Effector memory CD4-positive, alpha-beta T cell (primary cell): ENCODE data around the gene SOCS6.
"Not testable (repeated sequence)": the region's sequence is repeated elsewhere in the genome, so short reads cannot be mapped to it uniquely, and the experiment has no call there.

Experiments used
- DNase-seq, 3 donors: peaks; one replicate each; pipeline ENCODE4 v3.0.0-alpha.2; 2020
- H3K27ac ChIP-seq: 2 replicates; pipeline ENCODE4 v1.7.0; 2013; ENCODE audit warnings: mild to moderate bottlenecking, low read length, moderate library complexity; ENCODE audit not compliant: insufficient read depth, poor library complexity, severe bottlenecking
- H3K27me3 ChIP-seq: replicated peaks from 2 replicates; pipeline ENCODE4 v1.7.0; 2013; ENCODE audit warnings: mild to moderate bottlenecking, low read length; ENCODE audit not compliant: insufficient read depth, control insufficient read depth, poor library complexity, severe bottlenecking
- H3K36me3 ChIP-seq: 2 replicates; pipeline ENCODE4 v1.7.0; 2013; ENCODE audit warnings: mild to moderate bottlenecking, low read length, moderate library complexity; ENCODE audit not compliant: control insufficient read depth, insufficient read depth
- H3K4me1 ChIP-seq: 2 replicates; pipeline ENCODE4 v1.7.0; 2013; ENCODE audit warnings: low read length, mild to moderate bottlenecking; ENCODE audit not compliant: control insufficient read depth, insufficient read depth, poor library complexity, severe bottlenecking
- H3K4me3 ChIP-seq: 2 replicates; pipeline ENCODE4 v1.7.0; 2013; ENCODE audit warnings: low read length, low read depth, mild to moderate bottlenecking; ENCODE audit not compliant: insufficient read depth, poor library complexity, severe bottlenecking
- H3K9me3 ChIP-seq: 2 replicates; pipeline ENCODE4 v1.7.0; 2013; ENCODE audit warnings: mild to moderate bottlenecking, low read length, moderate library complexity; ENCODE audit not compliant: control insufficient read depth

The SOCS6 gene

DNA sequence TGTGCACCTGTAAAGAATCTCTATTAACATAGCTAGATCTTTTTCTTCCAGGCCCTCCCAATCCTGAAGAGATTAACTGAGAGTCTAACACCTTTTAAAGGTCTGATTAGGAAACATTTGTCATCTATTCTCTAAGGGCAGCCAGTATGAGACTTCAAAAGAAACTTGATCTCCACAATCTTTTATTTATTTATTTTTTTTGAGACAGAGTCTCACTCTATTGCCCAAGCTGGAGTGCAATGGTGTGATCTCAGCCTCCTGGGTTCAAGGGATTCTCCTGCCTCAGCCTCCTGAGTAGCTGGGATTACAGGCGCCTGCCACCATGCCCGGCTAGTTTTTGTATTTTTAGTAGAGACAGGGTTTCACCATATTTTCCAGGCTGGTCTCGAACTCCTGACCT, 78.5 kb downstream of the SOCS6 start:
- H3K4me1 ChIP-seq, DNase-seq, H3K27me3 ChIP-seq, H3K36me3 ChIP-seq, H3K27ac ChIP-seq, H3K9me3 ChIP-seq, H3K4me3 ChIP-seq: not testable (repeated sequence)

DNA sequence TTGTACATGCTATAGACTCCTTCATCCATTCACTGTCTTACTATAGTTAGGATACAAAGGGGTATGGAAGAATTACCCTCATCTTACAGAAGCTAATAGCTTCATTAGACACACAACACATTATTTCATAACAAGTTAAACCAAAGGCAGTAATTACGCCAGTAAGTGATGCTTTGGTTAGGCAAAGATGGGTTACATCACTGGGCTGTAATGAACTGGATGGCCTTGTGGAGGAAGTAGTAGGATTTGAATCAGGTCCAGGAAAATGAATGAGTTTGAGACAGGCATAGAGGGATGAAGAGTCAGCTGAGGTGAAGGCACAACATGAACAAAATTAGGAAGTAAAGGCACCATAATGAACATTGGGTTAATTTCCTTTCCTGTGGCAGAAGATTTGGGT, 80.1 kb downstream of the SOCS6 start:
- no peaks in the 10 kb centered on the region for H3K36me3 ChIP-seq
- no peak overlapping the region for H3K27ac ChIP-seq
- no peaks in the 10 kb centered on the region for H3K9me3 ChIP-seq
- H3K27me3 ChIP-seq: no peaks in the 10 kb centered on the region
- no peak overlapping the region for H3K4me3 ChIP-seq
- DNase-seq: no peak
- H3K4me1 ChIP-seq: no peaks in the 10 kb centered on the region

DNA sequence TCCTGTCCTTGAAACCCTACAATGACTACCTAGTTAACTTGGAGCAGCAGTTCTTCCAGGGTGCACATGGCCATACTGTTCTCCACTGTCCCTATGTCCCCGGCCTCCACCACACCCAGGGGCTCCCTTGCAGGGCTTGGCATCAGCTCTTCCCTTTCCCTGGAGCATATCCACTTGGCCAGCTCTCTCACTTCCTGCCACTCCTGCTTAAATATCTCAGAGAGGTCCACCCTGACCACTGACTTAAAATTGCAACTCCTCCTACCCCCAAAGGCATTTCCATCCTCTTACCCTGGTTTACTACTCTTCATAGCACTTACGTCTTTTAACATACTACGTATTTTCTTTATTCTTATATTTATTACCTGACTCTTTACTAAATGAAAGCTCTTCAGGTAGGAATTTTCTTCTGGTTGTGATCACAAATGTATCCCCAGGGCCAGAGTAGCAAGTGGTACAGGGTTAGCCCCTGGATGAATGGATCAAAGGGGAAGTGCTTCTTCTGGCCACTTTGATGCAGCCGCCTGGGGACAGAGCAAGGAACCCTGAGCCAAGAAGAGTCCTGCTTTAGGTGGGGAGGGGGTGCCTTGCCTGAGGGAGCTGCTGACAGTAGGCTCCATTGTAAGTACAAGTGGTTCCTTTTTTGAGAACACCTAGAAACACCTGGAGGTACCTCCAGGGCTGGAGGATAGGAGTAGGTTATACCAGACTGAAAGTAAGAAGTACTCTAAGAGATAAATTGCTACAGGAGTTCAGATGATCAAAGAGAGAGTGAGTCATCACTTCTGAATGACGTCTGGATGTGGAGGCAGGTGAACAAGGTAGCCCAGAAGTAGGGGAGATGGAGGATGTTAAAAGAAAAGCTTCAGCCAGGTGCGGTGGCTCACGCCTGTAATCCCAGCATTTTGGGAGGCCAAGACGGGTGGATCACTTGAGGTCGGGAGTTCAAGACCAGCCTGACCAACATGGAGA, 82.2 kb downstream of the SOCS6 start:
- Histone ChIP-seq H3K4me1 (no peaks in the 10 kb centered on the region), H3K36me3 (no peaks in the 10 kb centered on the region), H3K9me3 (no peaks in the 10 kb centered on the region), H3K27ac (no peak overlapping the region), H3K27me3 (no peaks in the 10 kb centered on the region), H3K4me3 (no peak overlapping the region)
- DNase-seq: no peak

DNA sequence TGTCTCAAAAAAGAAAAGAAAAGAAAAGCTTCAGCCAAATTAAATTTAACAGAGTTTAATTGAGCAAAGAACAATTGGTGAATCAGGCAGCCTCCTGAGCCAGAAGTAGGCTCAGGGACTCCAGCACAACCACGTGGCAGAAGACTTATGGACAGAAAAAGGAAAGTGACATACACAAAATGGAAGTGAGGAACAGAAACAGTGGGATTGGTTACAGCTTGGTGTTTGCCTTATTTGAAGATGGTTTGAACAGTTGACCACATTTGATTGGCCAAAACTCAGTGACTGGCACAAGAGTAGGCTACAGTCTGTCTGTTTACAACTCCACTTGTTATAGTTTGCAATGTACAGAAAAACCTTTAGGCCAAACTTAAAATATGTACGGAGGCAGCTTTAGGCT, 83.1 kb downstream of the SOCS6 start:
- Histone ChIP-seq H3K9me3 (no peaks in the 10 kb centered on the region), H3K4me3 (no peak overlapping the region), H3K27ac (no peak overlapping the region), H3K27me3 (no peaks in the 10 kb centered on the region), H3K4me1 (no peaks in the 10 kb centered on the region), H3K36me3 (no peaks in the 10 kb centered on the region)
- no peak for DNase-seq

DNA sequence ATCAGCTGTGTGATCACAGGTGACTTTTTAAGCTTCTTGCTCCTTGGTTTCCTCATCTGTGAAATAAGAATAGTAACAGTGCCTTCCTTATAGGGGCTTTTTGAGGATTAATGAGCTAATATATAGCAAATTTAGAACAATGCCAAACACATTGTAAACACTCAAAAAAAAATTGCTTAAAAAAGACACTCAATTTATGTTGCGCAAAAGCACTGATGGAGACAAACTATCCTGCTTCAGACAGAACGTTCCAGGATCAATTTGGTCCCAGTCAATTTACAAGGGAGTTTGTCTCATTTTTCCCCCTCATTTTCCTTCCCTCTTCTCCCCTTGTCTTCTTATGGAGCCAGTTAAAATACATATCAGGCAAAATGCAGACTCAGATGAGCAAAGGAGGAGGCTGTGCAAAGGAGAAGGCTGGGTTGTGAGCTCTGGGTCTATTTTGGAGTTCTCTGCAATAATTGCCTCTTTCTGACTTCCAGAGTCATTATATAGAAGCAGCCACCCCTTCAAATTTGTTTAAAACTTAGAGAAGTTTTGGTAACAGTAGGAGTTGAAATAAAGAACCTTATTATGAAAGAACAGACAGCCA, 83.7 kb downstream of the SOCS6 start:
- no peak overlapping the region for H3K4me3 ChIP-seq
- H3K27me3 ChIP-seq: no peaks in the 10 kb centered on the region
- no peaks in the 10 kb centered on the region for H3K4me1 ChIP-seq
- H3K27ac ChIP-seq: no peak overlapping the region
- DNase-seq: no peak
- no peaks in the 10 kb centered on the region for H3K9me3 ChIP-seq
- no peaks in the 10 kb centered on the region for H3K36me3 ChIP-seq

DNA sequence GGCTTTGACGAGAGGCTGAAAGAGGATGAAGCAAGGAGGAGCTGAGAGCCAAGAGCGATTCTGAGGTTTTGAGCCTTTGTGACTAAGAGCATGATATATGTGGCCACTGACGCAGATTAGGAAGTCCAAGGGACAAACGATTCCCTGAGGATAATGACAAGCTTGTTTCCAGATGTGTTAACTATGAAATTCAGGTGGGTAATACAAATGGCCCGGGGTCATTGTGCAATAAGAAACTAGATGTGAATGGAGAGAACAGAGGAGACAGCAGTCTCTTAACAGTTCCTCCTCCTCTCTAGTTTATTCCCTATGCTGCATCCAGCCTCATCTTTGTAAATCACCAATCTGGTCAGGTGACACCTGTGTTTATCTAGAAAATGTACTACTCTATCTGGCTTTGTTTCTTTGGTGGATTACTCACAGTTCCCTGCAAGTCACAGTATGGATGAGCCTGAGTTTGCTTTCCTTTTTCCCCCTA, 84.2 kb downstream of the SOCS6 start:
- no peaks in the 10 kb centered on the region for H3K9me3 ChIP-seq
- DNase-seq: no peak
- H3K27ac ChIP-seq: no peak overlapping the region

DNA sequence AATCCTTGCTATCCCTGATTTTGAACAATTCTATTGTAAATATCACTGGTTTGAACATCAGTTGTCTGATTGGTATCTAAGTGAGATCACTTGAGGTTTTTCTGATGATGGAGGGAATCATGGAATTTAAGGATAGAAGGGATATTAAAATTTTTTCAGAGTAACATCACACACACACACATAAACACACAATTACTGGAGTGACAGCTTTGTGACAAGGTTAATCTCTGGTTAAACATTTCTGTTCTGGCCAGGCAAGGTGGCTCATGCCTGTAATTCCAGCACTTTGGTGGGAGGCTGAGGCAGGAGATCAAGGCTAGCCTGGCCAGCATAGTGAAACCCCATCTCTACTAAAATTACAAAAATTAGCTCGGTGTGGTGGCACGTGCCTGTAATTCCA, 85.3 kb downstream of the SOCS6 start:
- Histone ChIP-seq H3K36me3 (no peaks in the 10 kb centered on the region), H3K27me3 (no peaks in the 10 kb centered on the region), H3K4me3 (no peak overlapping the region), H3K27ac (no peak overlapping the region), H3K9me3 (no peaks in the 10 kb centered on the region), H3K4me1 (no peaks in the 10 kb centered on the region)
- no peak for DNase-seq

More for the DNA sequence above, 84.2 kb downstream of the SOCS6 start:
- Histone ChIP-seq H3K4me1 (no peaks in the 10 kb centered on the region), H3K27me3 (no peaks in the 10 kb centered on the region), H3K36me3 (no peaks in the 10 kb centered on the region), H3K4me3 (no peak overlapping the region)

DNA sequence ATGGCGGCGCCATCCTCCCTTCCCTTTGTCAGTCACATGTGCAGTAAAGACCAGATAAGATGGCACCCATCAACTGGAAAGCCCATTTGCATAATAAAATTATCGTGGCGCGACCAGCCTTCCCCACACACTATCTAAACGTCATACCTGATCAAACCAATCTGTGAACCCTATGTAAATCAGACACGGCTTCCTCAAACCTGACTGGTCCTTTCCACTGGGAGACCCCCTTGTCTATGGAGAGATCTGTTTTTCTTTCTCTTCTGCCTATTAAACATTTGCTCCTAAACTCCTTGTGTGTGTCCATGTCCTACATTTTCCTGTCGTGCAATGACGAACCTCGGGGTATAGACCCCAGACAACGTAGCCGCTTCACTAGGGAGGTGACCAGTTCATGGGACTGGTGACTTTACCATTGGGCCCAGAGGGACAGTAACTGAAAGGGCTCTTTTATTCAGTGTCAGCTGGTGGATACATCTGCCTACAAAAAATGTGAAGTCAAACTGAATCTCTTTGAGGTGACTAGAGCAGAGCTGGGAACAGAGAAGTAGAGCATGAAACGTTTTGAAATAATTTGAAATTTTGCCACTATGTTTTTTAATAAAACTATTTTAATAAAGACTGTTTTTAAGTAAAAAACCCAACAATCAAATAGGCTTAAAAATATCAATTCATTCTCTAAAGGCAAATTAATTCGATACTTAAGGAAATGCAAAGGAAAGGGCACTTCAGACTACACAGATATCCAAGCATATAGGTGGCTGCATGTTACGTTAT, 87.5 kb downstream of the SOCS6 start:
- H3K4me3 ChIP-seq: no peak overlapping the region
- DNase-seq: no peak
- no peaks in the 10 kb centered on the region for H3K36me3 ChIP-seq
- H3K27me3 ChIP-seq: no peaks in the 10 kb centered on the region
- H3K9me3 ChIP-seq: no peaks in the 10 kb centered on the region
- no peaks in the 10 kb centered on the region for H3K4me1 ChIP-seq
- H3K27ac ChIP-seq: no peak overlapping the region

DNA sequence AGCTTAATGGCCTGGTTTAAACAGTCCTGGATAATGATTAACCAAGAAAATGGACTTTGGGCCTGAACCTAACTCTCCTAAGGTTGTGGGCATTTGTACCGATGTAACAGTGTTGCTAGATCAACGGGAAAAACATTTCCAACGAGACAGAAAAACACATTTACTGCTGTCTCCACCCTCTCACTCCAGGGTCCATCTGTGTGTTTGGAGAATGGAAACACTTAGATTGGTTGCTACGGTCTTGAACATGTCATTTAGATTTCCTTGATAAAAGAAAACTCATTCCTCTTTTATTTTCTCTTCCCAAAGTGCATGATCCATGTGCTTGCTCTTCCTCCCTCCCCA, 88.0 kb downstream of the SOCS6 start:
- H3K4me3 ChIP-seq: no peak overlapping the region
- H3K9me3 ChIP-seq: no peaks in the 10 kb centered on the region
- no peaks in the 10 kb centered on the region for H3K36me3 ChIP-seq
- H3K4me1 ChIP-seq: no peaks in the 10 kb centered on the region
- H3K27ac ChIP-seq: no peak overlapping the region
- H3K27me3 ChIP-seq: no peaks in the 10 kb centered on the region
- no peak for DNase-seq
